Loucy (cell line): ENCODE measurements around the gene RPS6KA5.
A peak's percentile ranks its signal among the peaks of the same experiment; 100 is the strongest.
"Not testable (repeated sequence)": the region's sequence is repeated elsewhere in the genome, so short reads cannot be mapped to it uniquely, and the experiment has no call there.

Source experiments
- H2AFZ ChIP-seq: fragments of 200-600 bp; sonication (generic); 2 replicates; pipeline ENCODE4 v1.6.0; 2016; ENCODE audit warnings: antibody characterized with exemption, mild to moderate bottlenecking, low read length, moderate library complexity
- H3F3A ChIP-seq: fragments of 200-600 bp; 2 replicates; pipeline ENCODE4 v1.6.0; 2016; ENCODE audit warnings: antibody characterized with exemption, low read depth, mild to moderate bottlenecking
- H3K27me3 ChIP-seq: fragments of 200-600 bp; sonication (generic); 2 replicates; pipeline ENCODE4 v1.6.1; 2014; ENCODE audit warnings: low read length, mild to moderate bottlenecking; ENCODE audit not compliant: insufficient read depth, poor library complexity, severe bottlenecking
- H3K36me3 ChIP-seq: fragments of 200-600 bp; sonication (generic); 2 replicates; pipeline ENCODE4 v1.6.1; 2016; ENCODE audit warnings: low read length; ENCODE audit not compliant: insufficient read depth
- H3K4me1 ChIP-seq: fragments of 200-600 bp; sonication (generic); 2 replicates; pipeline ENCODE4 v1.5.1; 2014; ENCODE audit warnings: low read length, mild to moderate bottlenecking; ENCODE audit not compliant: insufficient read depth, poor library complexity, severe bottlenecking
- H3K4me2 ChIP-seq: fragments of 200-600 bp; sonication (generic); 2 replicates; pipeline ENCODE4 v1.6.0; 2014; ENCODE audit warnings: antibody characterized with exemption, low read length, low read depth, mild to moderate bottlenecking; ENCODE audit not compliant: poor library complexity, severe bottlenecking
- H3K4me3 ChIP-seq: fragments of 200-600 bp; sonication (generic); 2 replicates; pipeline ENCODE4 v1.5.1; 2014; ENCODE audit warnings: low read length, mild to moderate bottlenecking, mixed read lengths; ENCODE audit not compliant: poor library complexity, severe bottlenecking
- H3K79me2 ChIP-seq: fragments of 200-600 bp; sonication (generic); 2 replicates; pipeline ENCODE4 v1.6.1; 2014; ENCODE audit warnings: low read length; ENCODE audit not compliant: insufficient read depth
- H3K9ac ChIP-seq: fragments of 200-600 bp; sonication (generic); 2 replicates; pipeline ENCODE4 v1.6.0; 2014; ENCODE audit warnings: mild to moderate bottlenecking, low read depth, low read length, moderate library complexity; ENCODE audit not compliant: poor library complexity, severe bottlenecking
- H3K9me2 ChIP-seq: fragments of 200-600 bp; sonication (generic); replicated peaks from 2 replicates; pipeline ENCODE4 v1.6.1; 2016; ENCODE audit warnings: low read depth, low read length, mixed read lengths
- H3K9me3 ChIP-seq: fragments of 200-600 bp; sonication (generic); 2 replicates; pipeline ENCODE4 v1.6.1; 2014; ENCODE audit warnings: mild to moderate bottlenecking, antibody characterized with exemption, low read length, low read depth; ENCODE audit not compliant: insufficient read depth
- H4K20me1 ChIP-seq: fragments of 200-600 bp; sonication (generic); 2 replicates; pipeline ENCODE4 v1.6.0; 2014; ENCODE audit warnings: antibody characterized with exemption, low read length, mild to moderate bottlenecking; ENCODE audit not compliant: insufficient read depth, poor library complexity, severe bottlenecking
- EZH2phosphoT487 ChIP-seq: fragments of 200-600 bp; IDR thresholded peaks from 2 replicates; pipeline ENCODE4 v1.6.1; 2018; ENCODE audit warnings: antibody characterized with exemption, mild to moderate bottlenecking, moderate library complexity, borderline replicate concordance
- TF ChIP-seq, protein P1 (sequence below): fragments of 200-600 bp; sonication (generic); conservative IDR thresholded peaks from 2 replicates; pipeline ENCODE4 v1.5.1; 2014; ENCODE audit warnings: mild to moderate bottlenecking, antibody characterized with exemption, low read length

Gene RPS6KA5

GRCh38 chr14:90827919-90828610 lies 232.4 kb downstream of the RPS6KA5 start:
- Histone ChIP-seq H3K4me3 (peak overlapping the region; percentile 83), H3K79me2 (no peaks in the 10 kb centered on the region), H3K9me3 (no peaks in the 10 kb centered on the region; the same call in 1 of the 2 replicates), H4K20me1 (no peaks in the 10 kb centered on the region), H3K9me2 (no peaks in the 10 kb centered on the region), H2AFZ (peak overlapping the region; percentile 100), H3K9ac (peak overlapping the region; percentile 79), H3K4me1 (peaks cover 23% of the 10 kb centered on the region), H3K27me3 (no peaks in the 10 kb centered on the region), H3F3A (no peaks in the 10 kb centered on the region), H3K4me2 (peak overlapping the region; percentile 100), H3K36me3 (no peaks in the 10 kb centered on the region)
- TF ChIP-seq, protein P1, sequence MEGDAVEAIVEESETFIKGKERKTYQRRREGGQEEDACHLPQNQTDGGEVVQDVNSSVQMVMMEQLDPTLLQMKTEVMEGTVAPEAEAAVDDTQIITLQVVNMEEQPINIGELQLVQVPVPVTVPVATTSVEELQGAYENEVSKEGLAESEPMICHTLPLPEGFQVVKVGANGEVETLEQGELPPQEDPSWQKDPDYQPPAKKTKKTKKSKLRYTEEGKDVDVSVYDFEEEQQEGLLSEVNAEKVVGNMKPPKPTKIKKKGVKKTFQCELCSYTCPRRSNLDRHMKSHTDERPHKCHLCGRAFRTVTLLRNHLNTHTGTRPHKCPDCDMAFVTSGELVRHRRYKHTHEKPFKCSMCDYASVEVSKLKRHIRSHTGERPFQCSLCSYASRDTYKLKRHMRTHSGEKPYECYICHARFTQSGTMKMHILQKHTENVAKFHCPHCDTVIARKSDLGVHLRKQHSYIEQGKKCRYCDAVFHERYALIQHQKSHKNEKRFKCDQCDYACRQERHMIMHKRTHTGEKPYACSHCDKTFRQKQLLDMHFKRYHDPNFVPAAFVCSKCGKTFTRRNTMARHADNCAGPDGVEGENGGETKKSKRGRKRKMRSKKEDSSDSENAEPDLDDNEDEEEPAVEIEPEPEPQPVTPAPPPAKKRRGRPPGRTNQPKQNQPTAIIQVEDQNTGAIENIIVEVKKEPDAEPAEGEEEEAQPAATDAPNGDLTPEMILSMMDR = no peak
- no peak for TF ChIP-seq EZH2phosphoT487

DNA sequence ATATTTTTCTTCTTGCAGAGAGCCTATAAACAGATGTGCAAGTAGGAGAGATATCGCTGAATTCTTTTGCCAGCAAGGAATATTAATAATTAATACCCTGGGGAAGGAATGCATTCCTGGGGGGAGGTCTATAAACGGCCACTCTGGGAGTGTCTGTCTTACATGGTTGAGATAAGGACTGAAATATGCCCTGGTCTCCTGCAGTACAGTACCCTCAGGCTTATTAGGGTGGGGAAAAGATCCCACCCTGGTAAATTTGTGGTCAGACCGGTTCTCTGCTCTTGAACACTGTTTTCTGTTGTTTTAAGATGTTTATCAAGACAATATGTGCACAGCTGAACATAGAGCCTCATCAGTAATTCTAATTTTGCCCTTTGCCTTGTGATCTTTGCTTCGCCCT lies 236.9 kb downstream of the RPS6KA5 start:
- not testable (repeated sequence) for H3K9ac ChIP-seq, H3K9me2 ChIP-seq, H3K4me2 ChIP-seq, H3K79me2 ChIP-seq, H3K27me3 ChIP-seq, H4K20me1 ChIP-seq, H3K9me3 ChIP-seq, H3K4me3 ChIP-seq, H3K36me3 ChIP-seq, H3F3A ChIP-seq, H2AFZ ChIP-seq
- peaks cover 13% of the 10 kb centered on the region for H3K4me1 ChIP-seq

- Histone ChIP-seq H3K9me3 (no peaks in the 10 kb centered on the region; the same call in 1 of the 2 replicates), H3K36me3 (no peaks in the 10 kb centered on the region), H3K9ac (no peak overlapping the region), H3K4me1 (peaks cover 5% of the 10 kb centered on the region), H3K4me2 (no peak overlapping the region), H3K9me2 (no peaks in the 10 kb centered on the region), H3K27me3 (no peaks in the 10 kb centered on the region), H3K4me3 (no peak overlapping the region), H2AFZ (no peak overlapping the region), H3K79me2 (no peaks in the 10 kb centered on the region), H3F3A (no peaks in the 10 kb centered on the region), H4K20me1 (no peaks in the 10 kb centered on the region)
- TF ChIP-seq, protein P1 = no peak
- TF ChIP-seq EZH2phosphoT487 = no peak
Measured at GRCh38 chr14:90820958-90821357, 239.5 kb downstream of the RPS6KA5 start.
